ENCODE results near the gene OOSP3. TPM values are rescaled to one million over a fixed set of nuclear protein-coding genes. Genes with fewer than 3 reads are reported as not detected.

The OOSP3 gene
- total and polyA plus RNA-seq, 2 donors (not counting 3 experiments of a cell fraction or from before 2014, with no cell fraction given), result not detected

DNA sequence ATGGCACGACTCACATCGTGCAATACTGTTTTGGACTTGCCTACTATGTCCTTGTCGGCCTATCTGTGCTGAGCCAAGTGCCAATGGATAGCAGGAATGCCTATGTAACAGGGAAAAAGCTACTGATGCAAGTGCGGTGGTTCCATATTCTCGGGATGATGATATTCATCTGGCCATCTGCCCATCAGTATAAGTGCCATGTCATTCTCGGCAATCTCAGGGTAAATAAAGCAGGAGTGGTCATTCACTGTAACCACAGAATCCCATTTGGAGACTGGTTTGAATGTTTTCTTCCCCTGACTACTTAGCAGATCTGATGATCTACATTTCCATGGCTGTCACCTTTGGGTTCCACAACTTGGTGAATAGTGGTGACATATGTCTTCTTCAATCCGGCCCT lies 20.1 kb downstream of the OOSP3 start:
- no peaks in the 10 kb centered on the region for H3K36me3 ChIP-seq (ENCODE audit: control insufficient read depth in 2 of 2, extremely low read depth in 1 of 2, insufficient read depth in 2 of 2, low read length in 2 of 2)
- ChIA-PET POLR2A (no interaction called here), CTCF (no interaction called here)
- TF ChIP-seq POLR2AphosphoS5 (IDR thresholded peaks at IDR 0.05; ENCODE audit: insufficient read depth, low read depth, low read length), result no peak
- TF ChIP-seq MYC (IDR thresholded peaks at IDR 0.05; ENCODE audit: low read depth, low read length), result no peak
- TF ChIP-seq, protein P1, sequence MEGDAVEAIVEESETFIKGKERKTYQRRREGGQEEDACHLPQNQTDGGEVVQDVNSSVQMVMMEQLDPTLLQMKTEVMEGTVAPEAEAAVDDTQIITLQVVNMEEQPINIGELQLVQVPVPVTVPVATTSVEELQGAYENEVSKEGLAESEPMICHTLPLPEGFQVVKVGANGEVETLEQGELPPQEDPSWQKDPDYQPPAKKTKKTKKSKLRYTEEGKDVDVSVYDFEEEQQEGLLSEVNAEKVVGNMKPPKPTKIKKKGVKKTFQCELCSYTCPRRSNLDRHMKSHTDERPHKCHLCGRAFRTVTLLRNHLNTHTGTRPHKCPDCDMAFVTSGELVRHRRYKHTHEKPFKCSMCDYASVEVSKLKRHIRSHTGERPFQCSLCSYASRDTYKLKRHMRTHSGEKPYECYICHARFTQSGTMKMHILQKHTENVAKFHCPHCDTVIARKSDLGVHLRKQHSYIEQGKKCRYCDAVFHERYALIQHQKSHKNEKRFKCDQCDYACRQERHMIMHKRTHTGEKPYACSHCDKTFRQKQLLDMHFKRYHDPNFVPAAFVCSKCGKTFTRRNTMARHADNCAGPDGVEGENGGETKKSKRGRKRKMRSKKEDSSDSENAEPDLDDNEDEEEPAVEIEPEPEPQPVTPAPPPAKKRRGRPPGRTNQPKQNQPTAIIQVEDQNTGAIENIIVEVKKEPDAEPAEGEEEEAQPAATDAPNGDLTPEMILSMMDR (IDR thresholded peaks at IDR 0.05; ENCODE audit: extremely low read depth in 1 of 2, insufficient read depth in 1 of 2, low read depth in 1 of 2, low read length in 2 of 2), result no peak
- TF ChIP-seq FOS (IDR thresholded peaks at IDR 0.05; ENCODE audit: borderline replicate concordance, insufficient read depth, low read length), result no peak
- TF ChIP-seq GATA2 (IDR thresholded peaks at IDR 0.05; ENCODE audit: insufficient read depth, insufficient read length, low read depth, low read length), result no peak
- no peak for TF ChIP-seq POLR2A (IDR thresholded peaks at IDR 0.05; ENCODE audit: low read depth, low read length)
- no peak for TF ChIP-seq JUN (IDR thresholded peaks at IDR 0.05; ENCODE audit: borderline replicate concordance, insufficient read depth, insufficient read length, low read depth)
- TF ChIP-seq EZH2 (IDR thresholded peaks at IDR 0.05; ENCODE audit: borderline replicate concordance, low read depth, low read length, severe bottlenecking), result no peak
- TF ChIP-seq, protein P2, sequence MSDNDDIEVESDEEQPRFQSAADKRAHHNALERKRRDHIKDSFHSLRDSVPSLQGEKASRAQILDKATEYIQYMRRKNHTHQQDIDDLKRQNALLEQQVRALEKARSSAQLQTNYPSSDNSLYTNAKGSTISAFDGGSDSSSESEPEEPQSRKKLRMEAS (IDR thresholded peaks at IDR 0.05; ENCODE audit: insufficient read depth, insufficient read length), result no peak
- H3K9ac ChIP-seq (replicated peaks; ENCODE audit: extremely low read depth, insufficient read depth, low read length), result no peak overlapping the region
- H3K4me3 ChIP-seq (replicated peaks in 1 of 3; ENCODE audit: insufficient read depth in 1 of 3, low read depth in 1 of 3, low read length in 3 of 3), result no peak overlapping the region
- no peak overlapping the region for H3K4me2 ChIP-seq (ENCODE audit: insufficient read depth, low read length)
- DNase-seq (ENCODE audit: low read depth, low spot score), result no peak
- peaks cover 15% of the 10 kb centered on the region for H3K4me1 ChIP-seq (ENCODE audit: control insufficient read depth, extremely low read depth, insufficient read depth, low read length)
- H2AFZ ChIP-seq (ENCODE audit: low read depth, low read length), result no peak overlapping the region
- intact Hi-C loops (cut with micrococcal nuclease), result no loop called here
- no peaks in the 10 kb centered on the region for H3K9me3 ChIP-seq (replicated peaks; ENCODE audit: control insufficient read depth, insufficient read depth, low read length)
- no peaks in the 10 kb centered on the region for H3K79me2 ChIP-seq (ENCODE audit: control insufficient read depth, insufficient read depth, low read length)
- no peak for FAIRE-seq
- peaks cover 0 to 3% of the 10 kb centered on the region in 2 experiments for H3K27me3 ChIP-seq (ENCODE audit: control insufficient read depth in 2 of 2, insufficient read depth in 2 of 2, low read length in 2 of 2)
- no peaks in the 10 kb centered on the region for H4K20me1 ChIP-seq (replicated peaks; ENCODE audit: control insufficient read depth, extremely low read depth, insufficient read depth, low read length)
- no peaks in the 10 kb centered on the region for H3K9me1 ChIP-seq (replicated peaks; ENCODE audit: control insufficient read depth, extremely low read depth, insufficient read depth, low read length)
- H3K27ac ChIP-seq (ENCODE audit: insufficient read depth, low read depth, low read length), result no peak overlapping the region
- no TSS peak for BruUV-seq (replicated peaks)
- dilution Hi-C loops (cut with MboI; ENCODE audit: extremely low pct_ligation_motif_present, low sequenced_read_pairs), result no loop called here

Data from endothelial cell of umbilical vein (primary cell).